ENCODE data around the gene AKAP6.

GRCh38 chr14:32366986-32367385 is 37.9 kb downstream of the AKAP6 start:
- TF ChIP-seq JUN (IDR thresholded peaks at IDR 0.05; ENCODE audit: low read depth, low read length) (no peak), TAF1 (IDR thresholded peaks at IDR 0.05; ENCODE audit: low read depth, low read length) (no peak), E2F6 (IDR thresholded peaks at IDR 0.05) (no peak), ZNF274 (IDR thresholded peaks at IDR 0.05; ENCODE audit: borderline replicate concordance, extremely low read depth, low read length) (no peak), CTCF (IDR thresholded peaks at IDR 0.05; ENCODE audit: control extremely low read depth in 1 of 3, insufficient read depth in 1 of 3, low read depth in 1 of 3, low read length in 3 of 3) (no peak), HDAC2 (IDR thresholded peaks at IDR 0.05; ENCODE audit: borderline replicate concordance in 1 of 2, low read depth in 2 of 2, low read length in 2 of 2) (no peak), POLR2AphosphoS5 (IDR thresholded peaks at IDR 0.05; ENCODE audit: low read depth, low read length) (no peak)
